Stimulated activated CD4-positive, alpha-beta T cell treated with anti-CD3 and anti-CD28 coated beads, TNF-alpha, amount 100 ng/mL, for 24 hours (primary cell): ENCODE results near the gene UBAP2L.
A peak's percentile ranks its signal among the peaks of the same experiment; 100 is the strongest.
"Not testable (repeated sequence)": the region's sequence is repeated elsewhere in the genome, so short reads cannot be mapped to it uniquely, and the experiment has no call there.

Source experiments
- DNase-seq, 3 experiments: peaks; one replicate each; pipeline ENCODE4 v3.0.0-alpha.2; 2020; ENCODE audit warnings: low read depth in 3 of 3

UBAP2L gene

DNA sequence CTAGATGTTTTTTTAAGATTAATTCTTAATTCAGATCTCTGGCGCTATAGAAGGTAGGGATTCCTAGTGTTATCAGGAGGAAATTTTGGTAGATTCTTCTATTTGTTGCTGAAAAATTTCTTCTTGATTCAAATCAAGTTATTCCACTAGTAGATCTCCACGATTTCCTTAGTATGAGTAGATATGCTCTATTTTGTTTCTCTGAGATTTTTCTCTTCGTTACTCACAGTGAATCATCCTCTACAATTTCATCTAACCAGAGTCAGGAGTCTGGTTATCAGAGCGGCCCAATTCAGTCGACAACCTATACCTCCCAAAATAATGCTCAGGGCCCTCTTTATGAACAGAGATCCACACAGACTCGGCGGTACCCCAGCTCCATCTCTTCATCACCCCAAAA, 32.9 kb downstream of the UBAP2L start:
- no peak for DNase-seq

DNA sequence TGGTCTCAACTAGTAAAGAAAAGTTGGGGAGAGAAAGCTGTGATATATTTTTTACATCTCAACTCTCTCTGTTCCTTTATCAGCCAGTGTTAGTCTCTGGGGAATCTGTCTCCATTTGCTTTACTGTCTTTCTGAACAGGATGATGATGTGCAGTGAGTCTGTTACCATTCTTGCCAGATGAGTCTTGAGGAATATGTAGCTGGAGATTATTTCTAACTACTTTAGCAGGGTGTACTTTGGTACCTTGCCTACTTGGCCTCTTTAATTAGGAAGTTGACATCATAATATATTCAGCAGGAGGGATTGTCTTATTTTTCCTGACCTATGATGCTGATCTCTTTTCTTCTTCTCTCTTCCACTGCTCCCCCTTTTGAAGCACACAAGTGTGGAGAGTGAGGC, 35.9 kb downstream of the UBAP2L start:
- no peak for DNase-seq

DNA sequence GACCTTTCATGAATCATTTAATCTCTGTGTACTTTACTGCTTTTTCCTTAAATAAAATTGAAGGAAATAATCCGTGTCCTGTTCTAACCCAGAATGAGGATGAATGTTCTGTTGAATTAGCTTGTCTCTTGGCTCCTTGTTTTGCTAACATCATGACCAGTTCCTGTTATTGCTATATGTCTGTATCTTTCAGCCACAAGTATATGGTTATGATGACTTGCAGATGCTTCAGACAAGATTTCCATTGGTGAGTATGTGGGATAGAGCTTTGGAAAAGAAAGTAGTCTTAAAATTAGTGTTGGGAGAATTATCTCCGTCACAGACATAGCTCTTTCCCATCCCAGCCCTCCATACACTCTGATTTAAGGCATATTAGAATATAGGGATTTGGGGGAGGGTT, 38.0 kb downstream of the UBAP2L start:
- DNase-seq: no peak

DNA sequence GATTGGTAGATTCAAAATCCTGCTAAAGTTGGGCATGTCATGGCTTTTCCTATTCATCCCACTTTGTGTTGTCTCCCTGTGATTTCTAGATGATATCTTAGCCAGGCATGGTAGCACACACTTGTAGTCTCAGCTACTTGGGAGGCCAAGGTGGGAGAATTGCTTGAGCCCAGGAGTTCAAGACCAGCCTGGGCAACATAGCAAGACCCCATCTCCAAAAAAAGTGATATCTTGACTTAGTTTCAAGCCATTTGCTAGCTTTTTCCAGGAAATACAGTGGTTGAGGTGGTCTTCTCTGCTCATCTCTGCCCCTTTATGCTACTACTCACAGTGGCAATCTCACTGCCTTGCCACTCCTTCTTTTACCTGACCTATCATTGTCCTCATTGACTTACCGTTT, 39.4 kb downstream of the UBAP2L start:
- no peak for DNase-seq

DNA sequence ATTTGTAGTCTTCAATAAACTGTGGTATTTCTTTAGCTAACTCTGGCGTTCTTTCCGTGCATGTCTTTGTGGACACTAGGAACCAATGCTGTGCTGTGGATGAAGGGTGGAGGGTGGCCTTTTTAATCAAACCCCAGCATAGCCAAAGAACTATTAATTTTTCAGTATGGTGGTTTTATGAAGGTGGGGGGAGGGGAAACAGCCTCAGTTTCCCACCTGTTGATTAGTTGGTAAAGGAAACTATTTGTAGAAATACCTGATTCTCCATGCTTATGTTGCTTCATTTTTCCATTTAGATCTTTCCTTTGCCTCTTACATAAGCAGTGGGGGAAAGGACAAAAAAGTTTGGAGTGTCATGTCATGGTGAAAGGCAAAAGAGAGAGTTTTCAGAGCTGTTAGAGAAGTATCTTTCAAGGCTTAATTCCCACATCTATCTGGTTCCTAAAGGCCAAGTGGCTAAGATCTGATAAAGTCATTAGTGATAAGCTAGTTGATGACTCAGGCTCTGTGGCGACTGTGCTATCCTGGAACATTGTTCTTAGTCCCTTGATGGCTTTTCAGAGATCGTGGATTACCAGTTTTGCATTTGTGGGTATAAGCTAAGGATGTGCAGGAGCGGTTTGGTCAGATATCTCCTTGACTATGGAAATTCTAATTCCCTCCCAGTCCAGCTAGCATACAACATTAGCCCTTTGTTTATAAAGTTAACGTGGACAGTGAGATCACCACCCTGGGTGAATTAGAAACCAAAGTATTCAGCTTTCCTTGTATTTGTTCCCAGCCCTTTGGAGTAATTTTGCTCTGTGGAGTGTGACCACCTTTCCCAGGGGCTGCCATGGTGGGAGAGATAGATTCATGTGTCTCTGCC, 42.9 kb downstream of the UBAP2L start:
- no peak for DNase-seq

DNA sequence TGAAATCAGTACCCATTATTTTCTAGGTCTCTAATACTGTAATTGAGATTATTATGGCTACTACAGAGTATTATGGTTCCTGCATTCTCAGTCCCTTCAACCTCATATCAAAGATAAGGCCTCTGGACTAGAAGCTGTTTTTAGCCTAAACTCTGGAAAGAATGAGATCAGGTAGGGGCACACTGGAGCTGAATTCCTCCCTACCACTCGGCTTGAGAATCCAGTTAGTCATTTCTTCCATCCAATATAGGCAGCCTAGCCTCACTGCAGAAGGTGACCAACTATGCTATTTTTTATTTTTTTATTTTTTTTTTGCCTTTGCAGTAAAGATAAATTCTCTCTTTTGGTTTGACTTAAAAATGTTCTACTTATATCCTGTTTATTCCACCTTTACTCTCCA, 43.7 kb downstream of the UBAP2L start:
- DNase-seq: no peak

DNA sequence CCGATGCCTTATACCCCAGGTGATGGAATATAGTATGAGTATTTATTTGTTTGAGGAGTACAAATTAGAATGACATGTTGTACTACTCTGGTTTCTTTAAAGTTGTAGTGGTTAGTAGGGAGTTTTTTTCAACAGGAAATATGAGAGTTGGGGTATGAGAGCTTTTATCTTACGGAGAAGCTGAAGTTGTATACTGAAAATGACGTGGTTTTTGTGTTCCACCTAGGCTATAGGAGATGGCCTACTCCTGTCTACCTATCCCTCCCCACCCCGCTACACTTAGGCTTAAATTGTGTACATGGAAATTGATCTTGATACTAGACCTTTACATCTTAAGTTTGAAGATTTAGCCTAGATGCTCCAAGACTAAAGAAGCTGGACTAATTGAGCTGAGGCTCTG, 44.8 kb downstream of the UBAP2L start:
- DNase-seq: no peak

DNA sequence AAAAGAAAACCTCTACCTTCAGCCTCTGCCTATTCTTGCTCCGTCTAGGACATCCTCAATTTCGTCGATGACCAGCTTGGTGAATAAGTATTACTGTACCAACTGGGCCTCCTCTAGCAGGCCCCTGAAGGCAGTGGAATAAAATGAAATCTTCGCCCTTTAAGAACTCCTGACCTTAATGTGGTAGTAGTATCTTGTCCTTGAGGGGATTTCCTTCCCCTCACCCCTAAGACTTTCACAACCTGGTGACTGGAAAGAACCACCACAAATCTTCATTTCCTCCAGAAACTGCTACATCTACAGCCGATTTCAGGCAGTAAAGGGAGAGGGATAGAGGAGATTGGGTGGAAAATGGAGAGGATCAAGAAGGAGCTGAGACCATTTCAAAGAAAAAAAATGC, 50.1 kb downstream of the UBAP2L start:
- no peak for DNase-seq

DNA sequence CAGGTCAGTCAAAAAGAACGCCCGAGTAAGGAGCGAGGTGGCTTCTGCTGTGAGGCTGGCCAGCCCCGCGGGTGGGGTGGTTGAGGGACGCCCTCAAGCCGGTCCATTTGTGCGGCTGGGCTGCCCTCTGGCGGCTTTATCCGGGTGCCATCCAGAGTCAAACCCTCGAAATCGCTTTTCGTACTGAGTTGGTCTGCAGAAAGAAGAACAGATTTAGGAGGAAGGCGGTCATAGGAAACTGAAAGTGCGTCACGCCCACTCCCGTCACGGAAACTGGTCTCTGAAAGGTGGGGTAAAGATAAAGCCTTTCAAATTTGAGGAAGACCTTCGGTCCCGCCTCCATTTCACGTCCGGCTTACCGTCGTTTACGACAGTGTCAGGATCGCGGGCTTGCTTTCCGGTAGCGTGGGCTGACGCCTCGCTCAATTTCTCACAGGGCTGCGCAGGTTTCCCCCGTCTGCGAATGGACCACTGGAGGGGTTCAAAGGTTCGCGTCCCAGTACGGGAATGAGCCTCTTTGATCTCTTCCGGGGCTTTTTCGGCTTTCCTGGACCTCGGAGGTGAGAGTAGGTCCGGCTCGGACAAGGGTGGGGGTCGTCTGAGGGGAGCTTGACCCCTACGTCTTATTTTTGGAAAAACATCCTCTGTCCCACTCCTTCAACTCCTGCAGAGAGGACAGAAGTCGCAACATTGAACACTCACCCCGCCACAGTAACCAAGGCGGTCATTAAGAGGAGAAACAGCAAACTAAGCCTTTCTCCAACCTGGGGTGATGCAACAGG, 51.7 kb downstream of the UBAP2L start, which contains the start of gene HAX1:
TSS of gene HAX1 (plus strand) at position 413 of the 782 bp plus-strand sequence. CDS start at position 508, 95 bp downstream.
- peak; percentile 94 to 98 (median 97) for DNase-seq

DNA sequence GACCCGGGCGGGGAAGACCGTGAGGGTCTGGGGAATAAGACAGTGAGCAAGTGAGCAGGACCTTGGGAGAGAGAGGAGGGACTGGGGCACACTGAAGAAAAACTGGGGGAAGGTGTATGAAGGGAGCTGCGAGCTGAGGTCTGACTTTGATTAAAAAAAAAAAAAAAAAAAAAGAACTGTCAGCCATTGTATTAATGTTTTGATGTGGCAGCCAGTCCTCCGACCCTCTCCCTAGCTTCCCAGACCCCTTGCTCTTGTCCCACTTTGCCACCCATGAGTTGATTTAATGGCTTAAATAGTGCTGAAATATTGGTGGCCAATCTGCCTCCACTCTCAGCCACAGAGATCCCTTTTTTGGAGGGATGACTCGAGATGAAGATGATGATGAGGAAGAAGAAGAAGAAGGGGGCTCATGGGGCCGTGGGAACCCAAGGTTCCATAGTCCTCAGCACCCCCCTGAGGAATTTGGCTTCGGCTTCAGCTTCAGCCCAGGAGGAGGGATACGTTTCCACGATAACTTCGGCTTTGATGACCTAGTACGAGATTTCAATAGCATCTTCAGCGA, 52.3 kb downstream of the UBAP2L start:
- DNase-seq: no peak

DNA sequence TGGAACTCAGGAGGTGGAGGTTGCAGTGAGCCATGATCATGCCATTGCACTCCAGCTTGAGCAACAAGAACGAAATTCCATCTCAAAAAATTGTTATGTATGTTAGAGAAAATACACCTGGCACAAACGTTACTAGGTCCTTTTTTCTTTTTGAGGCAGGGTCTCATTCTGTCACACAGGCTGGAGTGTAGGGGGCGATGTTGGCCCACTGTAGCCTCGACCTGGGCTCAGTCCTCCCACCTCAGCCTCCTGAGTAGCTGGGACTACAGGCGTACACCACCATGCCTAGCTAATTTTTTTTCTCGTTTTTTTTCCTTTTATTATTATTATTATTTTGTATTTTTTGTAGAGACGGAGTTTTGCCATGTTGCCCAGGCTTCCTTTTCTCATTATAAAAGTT, 56.0 kb downstream of the UBAP2L start:
- DNase-seq: peak in 1 of 3 experiments; percentile 24

DNA sequence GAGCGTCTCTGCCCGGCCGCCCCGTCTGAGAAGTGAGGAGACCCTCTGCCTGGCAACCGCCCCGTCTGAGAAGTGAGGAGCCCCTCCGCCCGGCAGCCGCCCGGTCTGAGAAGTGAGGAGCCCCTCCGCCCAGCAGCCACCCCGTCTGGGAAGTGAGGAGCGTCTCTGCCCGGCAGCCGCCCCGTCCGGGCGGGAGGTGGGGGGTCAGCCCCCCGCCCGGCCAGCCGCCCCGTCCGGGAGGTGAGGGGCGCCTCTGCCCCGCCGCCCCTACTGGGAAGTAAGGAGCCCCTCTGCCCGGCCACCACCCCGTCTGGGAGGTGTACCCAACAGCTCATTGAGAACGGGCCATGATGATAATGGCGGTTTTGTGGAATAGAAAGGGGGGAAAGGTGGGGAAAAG, 66.8 kb downstream of the UBAP2L start:
- DNase-seq: not testable (repeated sequence)

DNA sequence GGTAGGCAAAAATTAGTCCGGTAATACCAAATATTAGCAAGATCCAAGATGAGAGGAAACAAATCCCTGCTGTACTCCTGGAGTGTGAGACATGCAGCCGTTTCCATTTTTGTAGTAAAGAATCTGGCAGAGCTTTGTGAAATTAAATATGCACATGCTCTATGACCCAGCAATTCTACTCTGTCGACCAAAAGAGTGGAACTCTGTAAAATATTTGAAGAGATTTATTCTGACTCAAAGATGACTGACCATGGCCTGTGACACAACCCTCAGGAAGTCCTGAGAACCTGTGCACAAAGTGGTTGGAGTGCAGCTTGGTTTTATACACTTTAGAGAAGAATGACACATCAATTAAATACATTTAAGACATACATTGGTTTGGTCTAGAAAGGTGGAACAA, 67.9 kb downstream of the UBAP2L start:
- no peak for DNase-seq

DNA sequence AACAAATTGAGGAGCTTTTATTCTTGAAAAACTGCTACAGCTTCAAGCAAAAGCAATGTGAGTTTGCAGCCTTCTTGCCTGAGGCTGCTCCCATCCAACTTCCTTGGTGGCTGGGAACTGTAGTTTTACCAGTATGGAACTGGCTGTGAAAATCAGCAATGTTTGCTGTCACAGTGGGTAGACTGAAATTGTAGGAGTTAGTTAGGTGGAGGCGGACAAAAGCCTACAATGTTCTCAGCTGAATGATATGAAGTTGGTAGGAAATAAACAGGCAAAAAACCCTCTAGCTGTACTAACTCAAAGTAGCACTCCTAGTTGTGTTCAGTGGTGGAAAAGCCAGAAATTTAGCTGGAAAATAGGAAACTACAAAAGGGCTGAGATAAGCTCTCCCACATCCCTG, 70.2 kb downstream of the UBAP2L start:
- no peak for DNase-seq

DNA sequence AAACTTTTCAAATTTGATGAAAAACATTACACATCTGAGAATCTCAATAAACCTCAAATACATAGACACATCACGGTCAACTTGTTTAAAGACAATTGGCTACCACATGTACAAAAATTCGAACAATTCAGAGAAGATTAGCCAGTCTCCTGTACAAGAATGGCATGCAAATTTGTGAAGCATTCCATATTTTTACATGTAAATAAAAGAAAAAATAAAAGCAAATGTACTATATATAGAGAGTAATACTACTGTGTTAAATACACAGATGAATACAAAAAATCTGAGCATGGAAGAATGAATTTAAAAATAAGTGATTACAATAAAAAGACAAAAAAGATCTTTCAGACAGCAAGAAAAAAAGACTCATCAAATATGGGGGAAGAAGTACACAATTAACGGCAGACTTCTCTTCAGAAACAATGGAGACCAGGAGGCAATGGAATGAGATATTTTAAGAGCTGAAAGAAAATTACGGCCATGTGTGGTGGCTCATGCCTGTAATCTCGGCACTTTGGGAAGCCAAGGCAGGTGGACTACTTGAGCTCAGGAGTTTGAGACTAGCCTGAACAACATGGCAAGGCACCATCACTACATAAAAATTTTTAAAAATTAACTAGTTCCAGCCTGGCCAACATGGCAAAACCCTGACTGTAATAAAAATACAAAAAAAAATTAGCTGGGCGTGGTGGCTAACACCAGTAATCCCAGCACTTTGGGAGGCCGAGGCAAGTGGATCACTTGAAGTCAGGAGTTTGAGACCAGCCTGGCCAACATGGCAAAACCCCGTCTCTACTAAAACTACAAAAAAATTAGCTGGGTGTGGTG, 74.9 kb downstream of the UBAP2L start:
- DNase-seq: no peak

DNA sequence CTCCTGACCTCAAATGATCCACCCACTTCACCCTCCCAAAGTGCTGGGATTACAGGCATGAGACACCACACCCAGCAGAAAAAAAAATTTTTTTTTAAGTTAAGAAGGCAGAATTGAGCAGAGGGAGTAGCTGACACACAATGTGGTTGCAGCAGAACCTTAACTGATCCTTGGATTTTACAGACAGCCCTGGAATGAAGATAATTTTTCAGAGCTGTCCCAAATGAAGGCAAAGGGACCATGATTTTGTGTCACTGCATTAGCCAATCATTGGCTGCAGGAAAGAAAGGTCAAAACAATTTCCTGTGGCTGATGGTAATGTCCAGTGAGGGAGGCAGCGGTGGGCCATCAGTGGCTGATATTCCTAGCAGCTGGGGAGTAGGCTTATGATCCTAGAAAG, 80.8 kb downstream of the UBAP2L start:
- no peak for DNase-seq

DNA sequence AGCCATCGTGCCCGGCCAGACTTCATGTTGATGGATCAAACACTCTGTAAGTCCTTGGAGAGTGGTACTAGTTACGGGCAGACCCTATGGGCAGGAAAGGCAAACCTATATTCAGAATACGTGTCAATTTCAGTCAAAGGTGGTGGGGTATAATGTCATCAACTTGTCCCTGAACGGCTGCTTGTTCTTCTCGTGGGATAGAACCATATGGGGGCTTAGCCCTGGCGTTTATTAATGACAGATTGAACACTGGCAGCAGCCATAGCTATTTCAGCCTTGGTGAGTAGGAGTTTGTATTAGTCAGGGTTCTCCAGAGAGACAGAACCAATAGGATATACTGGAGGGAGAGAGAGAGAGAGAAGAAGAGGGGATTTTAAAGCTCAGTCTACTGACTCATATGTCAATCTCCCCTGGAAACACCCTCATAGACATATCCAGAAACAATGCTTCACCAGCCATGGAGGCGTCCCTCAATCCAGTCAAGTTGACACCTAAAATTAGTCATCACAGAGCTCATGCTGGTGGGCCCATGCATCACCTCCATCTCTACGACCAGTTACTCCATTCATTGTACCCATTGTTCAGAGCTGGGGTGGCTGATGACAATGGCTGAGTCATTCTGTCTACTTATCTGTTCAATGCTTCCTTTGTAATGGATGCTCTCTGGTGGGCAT, 84.0 kb downstream of the UBAP2L start:
- peak in 2 of 3 experiments; percentile 30 to 52 for DNase-seq

DNA sequence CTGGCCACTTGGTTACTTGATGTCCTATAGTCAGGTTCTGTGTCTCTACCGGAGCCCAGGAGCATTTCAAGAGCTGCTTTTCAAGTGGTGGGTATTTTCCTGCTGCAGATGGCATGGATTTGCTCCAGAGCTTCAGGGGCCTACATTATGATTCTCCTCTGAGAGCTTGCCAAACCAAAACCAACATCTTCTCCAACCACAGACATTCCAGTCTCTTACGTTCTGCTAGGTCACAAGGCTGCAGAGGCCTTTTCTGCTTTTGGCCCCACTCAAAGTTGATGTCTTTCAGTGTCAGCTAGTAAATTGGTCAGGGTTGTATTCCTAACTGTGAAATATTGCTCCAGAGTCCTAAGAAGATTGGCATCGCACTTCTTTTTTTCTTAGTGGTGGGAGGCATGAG, 85.4 kb downstream of the UBAP2L start:
- DNase-seq: no peak

DNA sequence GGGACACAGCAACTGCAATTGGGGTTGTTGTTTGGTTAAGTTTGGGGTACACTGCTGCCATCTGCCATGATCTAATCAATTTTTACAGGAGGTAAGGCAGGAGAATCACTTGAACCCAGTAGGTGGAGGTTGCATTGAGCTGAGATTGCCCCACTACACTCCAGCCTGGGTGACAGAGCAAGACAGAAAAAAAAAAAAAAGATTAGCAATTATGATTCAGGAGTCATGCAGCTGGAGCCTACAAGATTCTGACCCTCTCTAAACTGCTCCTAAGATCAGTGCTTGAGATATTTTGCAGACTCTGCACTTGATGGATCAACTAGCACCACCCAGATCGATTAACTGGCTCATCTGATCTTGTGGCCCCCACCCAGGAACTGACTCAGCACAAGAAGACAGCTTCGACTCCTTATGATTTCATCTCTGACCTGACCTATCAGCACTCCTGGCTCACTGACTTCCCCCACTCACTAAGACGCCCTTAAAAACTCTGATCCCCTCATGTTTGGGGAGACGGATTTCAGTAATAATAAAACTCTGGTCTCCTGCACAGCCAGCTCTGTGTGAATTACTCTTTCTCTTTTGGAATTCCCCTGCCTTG, 87.0 kb downstream of the UBAP2L start:
- not testable (repeated sequence) for DNase-seq

DNA sequence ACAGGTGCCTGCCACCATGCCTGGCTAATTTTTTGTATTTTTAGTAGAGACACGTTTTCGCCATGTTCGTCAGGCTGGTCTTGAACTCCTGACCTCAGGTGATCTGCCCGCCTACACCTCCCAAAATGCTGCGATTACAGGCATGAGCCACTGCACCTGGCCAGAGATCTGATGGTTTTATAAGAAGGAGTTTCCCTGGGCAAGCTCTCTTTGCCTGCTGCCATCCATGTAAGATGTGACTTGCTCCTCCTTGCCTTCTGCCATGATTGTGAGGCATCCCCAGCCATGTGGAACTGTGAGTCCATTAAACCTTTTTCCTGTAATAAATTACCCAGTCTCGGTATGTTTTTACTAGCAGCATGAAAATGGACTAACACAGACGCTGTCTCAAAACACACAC, 88.4 kb downstream of the UBAP2L start:
- DNase-seq: not testable (repeated sequence)
